Measurements from ENCODE around the gene FGF14.
A peak's percentile ranks its signal among the peaks of the same experiment; 100 is the strongest.

The FGF14 gene

GRCh38 chr13:101985321-101985720, 416.5 kb downstream of the FGF14 start:
- DNase-seq (ENCODE audit: low spot score): no peak

DNA sequence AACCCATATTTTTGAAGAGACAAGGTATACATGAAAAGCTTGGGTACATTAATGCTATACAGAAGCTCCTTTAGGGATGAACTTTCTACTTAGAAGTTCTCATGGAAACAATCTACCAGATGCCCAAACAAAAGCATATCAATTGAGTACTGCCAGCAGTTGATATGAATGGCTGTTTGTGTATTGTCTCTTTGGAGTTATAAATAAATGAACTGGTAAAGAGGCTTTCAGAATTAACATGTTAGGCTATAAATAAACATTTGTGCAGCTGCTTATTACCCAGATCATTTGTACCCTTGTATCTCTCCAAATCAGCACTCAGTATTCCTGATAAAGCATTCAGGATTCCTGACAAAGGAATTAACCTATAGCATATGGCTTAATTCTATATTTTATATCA, 418.9 kb downstream of the FGF14 start:
- DNase-seq (ENCODE audit: low spot score): no peak

DNA sequence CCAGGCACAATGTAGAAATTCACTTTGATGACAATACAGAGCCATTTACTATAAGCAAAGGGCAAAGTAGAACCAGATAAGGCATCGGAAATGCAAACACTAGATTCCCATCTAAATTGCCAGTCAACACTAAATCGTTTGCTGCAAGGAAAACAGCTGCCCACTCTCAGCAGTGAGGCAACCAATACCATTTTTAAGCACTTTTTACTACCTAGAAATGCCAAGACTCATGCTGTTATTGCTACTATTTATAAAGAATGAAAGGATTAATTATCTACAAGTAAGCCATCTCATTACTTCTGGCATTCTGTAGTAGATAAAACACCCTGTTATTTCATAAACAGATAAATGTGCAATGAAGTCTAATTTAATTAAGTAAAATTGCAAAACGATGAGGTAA, 422.0 kb downstream of the FGF14 start:
- no peak for DNase-seq (ENCODE audit: low spot score)

DNA sequence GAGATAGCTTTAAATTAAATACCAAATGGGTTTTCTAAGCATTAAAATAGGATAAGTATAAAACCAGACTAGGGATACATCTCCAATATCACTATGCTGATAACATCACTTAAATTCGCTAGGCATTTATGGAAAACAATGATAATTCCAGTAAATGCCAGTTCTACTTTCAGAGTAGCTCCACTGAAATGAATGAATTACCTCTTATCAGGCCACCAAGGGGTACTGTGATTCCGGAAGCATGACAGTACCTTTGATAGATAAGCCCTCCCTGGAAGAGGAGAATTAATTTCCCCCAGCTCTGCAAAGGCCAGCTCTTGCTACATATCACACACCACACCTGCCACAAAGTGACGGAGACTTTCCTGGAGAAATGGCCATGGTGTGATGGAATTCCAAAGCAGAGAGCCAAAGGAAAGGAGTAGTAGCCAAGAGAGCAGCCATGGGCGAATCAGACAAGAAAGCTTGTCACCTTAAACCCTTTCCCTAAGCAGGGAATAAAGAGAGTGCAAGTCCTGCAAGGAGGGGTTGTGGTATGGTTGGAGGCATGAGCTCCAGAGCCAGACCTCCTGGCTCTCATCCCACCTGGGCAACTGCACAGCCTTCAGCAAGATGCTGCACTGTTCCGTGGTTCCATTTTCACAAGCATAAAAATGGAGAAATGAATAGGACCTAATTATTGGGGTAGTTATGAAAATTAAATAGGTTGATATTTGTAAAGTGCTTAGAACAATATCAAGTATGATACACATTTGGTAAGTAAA, 423.1 kb downstream of the FGF14 start:
- DNase-seq (ENCODE audit: low spot score): no peak

DNA sequence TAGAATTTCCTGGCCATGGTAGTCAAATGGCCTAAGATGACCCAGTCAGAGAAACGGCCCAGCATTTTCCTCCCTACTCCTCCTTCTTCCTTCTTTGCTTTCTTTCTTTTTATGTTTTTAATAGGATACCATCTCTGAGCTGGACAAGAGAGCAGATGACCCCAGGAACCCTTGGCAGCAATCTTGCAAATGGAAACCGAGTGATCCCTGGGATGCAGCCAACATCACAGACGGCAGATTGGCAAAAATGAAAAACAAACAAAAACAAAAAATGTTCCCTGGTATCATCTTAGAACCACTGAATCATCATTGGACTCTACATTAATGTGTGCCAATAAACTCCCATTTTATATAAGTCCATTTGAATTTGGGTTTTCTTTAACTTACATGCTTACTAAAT, 424.4 kb downstream of the FGF14 start:
- no peak for DNase-seq (ENCODE audit: low spot score)

GRCh38 chr13:101972191-101972590, 429.7 kb downstream of the FGF14 start:
- DNase-seq (ENCODE audit: low spot score): no peak

- no peak for DNase-seq (ENCODE audit: low spot score)
These were observed 431.5 kb downstream of the FGF14 start for GRCh38 chr13:101970341-101970740.

- DNase-seq (ENCODE audit: low spot score): no peak
These were observed 434.1 kb downstream of the FGF14 start for GRCh38 chr13:101967781-101968180.

GRCh38 chr13:101967216-101967615, 434.6 kb downstream of the FGF14 start:
- DNase-seq (ENCODE audit: low spot score): no peak

- DNase-seq (ENCODE audit: low spot score): no peak
These were observed 436.8 kb downstream of the FGF14 start for GRCh38 chr13:101965096-101965495.

- DNase-seq (ENCODE audit: low spot score): no peak
These were observed 442.8 kb downstream of the FGF14 start for GRCh38 chr13:101959016-101959415.

DNA sequence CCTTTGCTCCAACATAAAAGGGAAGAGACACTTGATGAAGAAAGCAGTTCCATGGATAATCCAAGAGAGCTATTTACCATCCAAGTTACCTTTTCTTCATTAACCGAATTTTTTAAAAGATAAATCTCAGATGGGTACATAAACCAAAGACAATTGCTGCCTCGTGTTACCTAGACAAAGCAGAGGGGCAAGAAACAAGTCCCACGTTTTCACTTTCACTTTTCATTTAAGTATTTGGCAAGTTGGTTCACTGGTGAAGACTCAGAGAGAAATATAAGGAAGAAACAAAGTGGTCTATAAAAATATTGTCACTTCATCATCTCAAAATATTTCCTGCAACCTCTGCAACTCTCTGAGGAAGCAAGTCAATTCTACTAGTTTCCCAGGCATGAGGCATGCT, 446.1 kb downstream of the FGF14 start:
- no peak for DNase-seq (ENCODE audit: low spot score)

GRCh38 chr13:101951114-101951513, 450.7 kb downstream of the FGF14 start:
- DNase-seq (ENCODE audit: low spot score): no peak

- DNase-seq (ENCODE audit: low spot score): no peak
These were observed 452.2 kb downstream of the FGF14 start for GRCh38 chr13:101949681-101950080.

DNA sequence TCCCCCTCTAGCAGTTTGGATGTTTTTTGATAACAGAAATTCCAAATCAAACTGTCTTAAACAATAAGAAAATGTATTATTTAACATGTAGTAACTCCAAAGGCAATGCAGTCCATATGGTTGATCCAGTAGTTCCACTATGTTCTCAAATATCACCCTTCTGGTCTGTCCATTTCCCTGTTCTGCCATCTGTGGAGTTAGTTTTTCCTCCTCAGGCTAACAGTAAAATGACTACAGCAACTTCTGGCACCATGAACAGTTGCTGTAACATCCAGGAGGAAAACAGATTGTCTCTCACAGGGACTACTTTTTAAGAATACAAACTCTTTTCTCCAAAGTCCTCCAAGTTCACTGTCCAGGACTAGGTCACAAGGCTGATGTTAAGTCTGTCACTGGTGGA, 455.4 kb downstream of the FGF14 start:
- no peak for DNase-seq (ENCODE audit: low spot score)

- no peak for DNase-seq (ENCODE audit: low spot score)
These were observed 456.4 kb downstream of the FGF14 start for GRCh38 chr13:101945435-101945834.

DNA sequence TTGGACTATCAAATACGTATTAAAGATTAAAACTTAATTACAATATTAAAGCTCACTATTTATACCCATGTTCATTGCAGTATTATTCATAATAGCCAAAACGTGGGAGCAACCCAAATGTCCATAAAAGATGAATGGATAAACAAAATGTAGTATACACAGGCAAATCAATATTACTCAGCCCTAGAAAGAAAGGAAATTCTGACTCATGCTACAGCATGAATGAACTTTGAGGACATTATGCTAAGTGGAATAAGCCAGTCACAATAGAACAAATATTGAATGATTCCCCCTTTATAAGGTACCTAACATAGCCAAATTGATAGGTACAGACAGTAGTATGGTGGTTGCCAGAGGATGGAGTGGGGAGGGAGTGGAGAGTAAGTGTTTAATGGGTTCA, 457.3 kb downstream of the FGF14 start:
- DNase-seq (ENCODE audit: low spot score): no peak

GRCh38 chr13:101942535-101943157, 459.2 kb downstream of the FGF14 start:
- DNase-seq (ENCODE audit: low spot score): no peak

GRCh38 chr13:101942038-101942437, 459.8 kb downstream of the FGF14 start:
- DNase-seq (ENCODE audit: low spot score): peak; percentile 28

DNA sequence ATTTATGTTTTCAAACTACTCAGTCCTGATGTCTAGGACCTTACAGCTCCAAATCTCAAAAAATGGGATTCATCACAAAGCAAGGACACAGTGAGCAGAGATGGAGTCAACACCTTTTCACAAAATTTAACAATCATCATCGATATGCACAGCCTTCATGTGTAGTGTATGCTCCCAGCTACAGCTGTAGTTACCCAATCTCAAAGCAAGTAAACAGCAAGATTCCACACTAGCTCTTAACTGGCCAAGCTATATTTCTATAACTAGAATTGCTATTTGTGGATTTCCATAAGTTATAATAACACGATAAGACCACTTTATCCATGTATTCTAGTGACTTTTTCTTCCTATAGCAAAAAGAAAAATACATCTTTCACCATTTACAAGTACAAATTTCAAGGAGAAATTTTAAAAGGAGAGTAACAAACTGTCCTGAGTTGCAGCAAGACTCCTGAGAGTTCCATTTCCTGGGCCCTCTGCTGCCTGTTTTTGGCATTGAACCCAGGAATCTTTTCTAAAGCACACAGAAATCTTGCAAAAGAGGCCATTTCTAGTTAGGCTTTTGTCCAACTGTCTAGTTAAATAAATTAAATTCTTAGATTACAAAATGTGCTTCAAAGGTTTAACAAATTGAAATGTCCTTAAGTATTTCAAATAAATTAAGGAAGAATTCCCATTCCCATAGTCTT, 460.6 kb downstream of the FGF14 start:
- no peak for DNase-seq (ENCODE audit: low spot score)

- no peak for DNase-seq (ENCODE audit: low spot score)
These were observed 462.5 kb downstream of the FGF14 start for GRCh38 chr13:101939370-101939769.

DNA sequence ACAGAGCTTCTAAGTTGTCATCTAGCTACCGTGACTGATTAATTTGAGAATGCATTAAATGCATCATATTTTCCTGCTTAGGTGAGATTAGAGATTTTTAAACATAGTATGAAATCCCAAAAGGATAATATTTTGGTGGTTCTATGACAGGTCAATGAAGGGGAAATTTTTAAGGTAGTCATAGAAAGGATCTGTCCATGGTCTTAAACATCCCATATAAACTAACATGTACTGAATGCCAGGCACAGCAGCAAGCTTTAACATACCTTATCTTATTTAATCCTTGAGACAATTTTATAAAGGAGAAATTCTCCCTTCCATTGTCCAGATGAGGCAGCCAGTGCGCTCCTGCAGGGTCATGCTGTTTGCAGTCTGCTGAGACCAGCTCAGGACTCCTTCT, 466.0 kb downstream of the FGF14 start:
- DNase-seq (ENCODE audit: low spot score): no peak

DNA sequence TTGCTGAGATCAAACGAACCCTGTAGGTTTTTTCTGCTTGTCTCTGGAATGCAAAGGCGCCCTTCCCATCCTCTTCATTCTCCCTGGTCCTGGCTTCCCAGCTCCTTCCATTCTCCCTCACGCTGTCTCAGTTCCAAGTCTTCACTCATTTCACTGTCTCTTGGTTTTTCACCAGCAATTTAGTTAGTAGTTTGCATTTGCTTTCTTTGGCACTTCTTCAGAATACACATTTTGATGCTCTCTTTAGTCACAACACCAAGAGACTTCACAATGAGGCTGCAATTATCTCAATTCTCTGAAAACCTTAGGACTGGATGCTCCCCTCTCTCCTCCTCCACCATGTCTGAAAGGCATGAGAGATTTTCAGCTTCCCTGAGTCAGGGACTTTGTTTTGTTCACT, 470.7 kb downstream of the FGF14 start:
- no peak for DNase-seq (ENCODE audit: low spot score)
